OCI-LY7 (cell line): ENCODE results near the gene MIR17HG. TPM values are rescaled to one million over a fixed set of nuclear protein-coding genes. Genes with fewer than 3 reads are reported as not detected.

Source experiments
- BruUV-seq: library from RNA; stranded (reverse); fragments of 400-500 nt; replicated peaks from 2 replicates; lab custom pipeline; 2021; lab: Mats Ljungman, UMichigan
- CTCF ChIA-PET: fragments of 300-600 bp; sonication (Branson Sonifier 250); formaldehyde crosslinking; loops from one replicate; lab custom pipeline; 2022; ENCODE audit warnings: antibody characterized with exemption; ENCODE audit not compliant: unreplicated experiment; lab: Charles Lee
- POLR2A ChIA-PET: fragments of 300-600 bp; sonication (Branson Sonifier 250); formaldehyde crosslinking; loops from one replicate; lab custom pipeline; 2022; ENCODE audit warnings: antibody characterized with exemption; lab: Charles Lee
- DNase-seq: peaks from one replicate; pipeline ENCODE4 v3.0.0-alpha.2; 2015; ENCODE audit warnings: low spot score
- H2AFZ ChIP-seq: fragments of 200-600 bp; sonication (generic), shearing (Covaris generic); 2 replicates; pipeline ENCODE4 v1.6.1; 2014; ENCODE audit warnings: mild to moderate bottlenecking, antibody characterized with exemption, low read length, moderate library complexity
- H3K27ac ChIP-seq: fragments of 200-600 bp; sonication (generic); 2 replicates; pipeline ENCODE4 v1.5.1; 2014; ENCODE audit warnings: mixed run types, low read depth, mild to moderate bottlenecking, moderate library complexity, low read length, inconsistent platforms; ENCODE audit not compliant: poor library complexity, severe bottlenecking
- H3K36me3 ChIP-seq: fragments of 200-600 bp; sonication (generic); 2 replicates; pipeline ENCODE4 v1.6.1; 2014; ENCODE audit warnings: mild to moderate bottlenecking, antibody characterized with exemption, low read length, moderate library complexity, mixed read lengths; ENCODE audit not compliant: insufficient read depth
- H3K4me1 ChIP-seq: fragments of 200-600 bp; sonication (generic); 2 replicates; pipeline ENCODE4 v1.5.1; 2014; ENCODE audit warnings: mild to moderate bottlenecking, low read length; ENCODE audit not compliant: insufficient read depth, poor library complexity, severe bottlenecking
- H3K4me2 ChIP-seq: fragments of 200-600 bp; sonication (generic); 2 replicates; pipeline ENCODE4 v1.6.1; 2014; ENCODE audit warnings: mild to moderate bottlenecking, low read length
- H3K4me3 ChIP-seq: fragments of 200-600 bp; sonication (generic); 2 replicates; pipeline ENCODE4 v1.5.1; 2014; ENCODE audit warnings: mild to moderate bottlenecking, low read depth, low read length; ENCODE audit not compliant: poor library complexity, severe bottlenecking
- H3K79me2 ChIP-seq: fragments of 200-600 bp; sonication (generic); 2 replicates; pipeline ENCODE4 v1.6.1; 2016; ENCODE audit warnings: low read depth, mild to moderate bottlenecking, low read length, moderate library complexity, mixed read lengths; ENCODE audit not compliant: insufficient read depth
- H3K9me2 ChIP-seq: fragments of 200-600 bp; sonication (generic); 2 replicates; pipeline ENCODE4 v1.6.1; 2016; ENCODE audit warnings: mild to moderate bottlenecking, low read length, mixed read lengths; ENCODE audit not compliant: insufficient read depth
- H3K9me3 ChIP-seq: fragments of 200-600 bp; sonication (generic); 2 replicates; pipeline ENCODE4 v1.6.1; 2014; ENCODE audit warnings: mild to moderate bottlenecking, mixed run types, low read length, mixed read lengths
- H4K20me1 ChIP-seq: fragments of 200-600 bp; sonication (generic); 2 replicates; pipeline ENCODE4 v1.6.1; 2014; ENCODE audit warnings: mild to moderate bottlenecking, antibody characterized with exemption, low read length, moderate library complexity, mixed read lengths; ENCODE audit not compliant: insufficient read depth
- CTCF ChIP-seq: fragments of 200-600 bp; sonication (generic); conservative IDR thresholded peaks from 2 replicates; pipeline ENCODE4 v1.5.1; 2014; ENCODE audit warnings: mild to moderate bottlenecking, antibody characterized with exemption, low read length, moderate library complexity, mixed read lengths
- EZH2phosphoT487 ChIP-seq: fragments of 200-600 bp; sonication (generic); IDR thresholded peaks from 2 replicates; pipeline ENCODE4 v1.6.1; 2018; ENCODE audit warnings: low read depth, borderline replicate concordance, mild to moderate bottlenecking, mixed run types, antibody characterized with exemption, low read length, moderate library complexity, mixed read lengths
- intact Hi-C: fragments of 100-400 bp; cut with micrococcal nuclease; formaldehyde crosslinking; loops from one replicate; pipeline ENCODE4 v1.10.0; 2022; ENCODE audit not compliant: unreplicated experiment
- total RNA-seq, 2 experiments: library from RNA; depleted of rRNA in 1 of 2; stranded (reverse); fragments of >200 nt in 1 of 2; shearing (Covaris generic) in 1 of 2; gene quantifications; 2 replicates each; pipeline ENCODE4 v1.2.3, GENCODE V29; 2014 to 2022

The MIR17HG gene
- total RNA-seq, 2 experiments from 2014 or later: 199 to 242 TPM

DNA sequence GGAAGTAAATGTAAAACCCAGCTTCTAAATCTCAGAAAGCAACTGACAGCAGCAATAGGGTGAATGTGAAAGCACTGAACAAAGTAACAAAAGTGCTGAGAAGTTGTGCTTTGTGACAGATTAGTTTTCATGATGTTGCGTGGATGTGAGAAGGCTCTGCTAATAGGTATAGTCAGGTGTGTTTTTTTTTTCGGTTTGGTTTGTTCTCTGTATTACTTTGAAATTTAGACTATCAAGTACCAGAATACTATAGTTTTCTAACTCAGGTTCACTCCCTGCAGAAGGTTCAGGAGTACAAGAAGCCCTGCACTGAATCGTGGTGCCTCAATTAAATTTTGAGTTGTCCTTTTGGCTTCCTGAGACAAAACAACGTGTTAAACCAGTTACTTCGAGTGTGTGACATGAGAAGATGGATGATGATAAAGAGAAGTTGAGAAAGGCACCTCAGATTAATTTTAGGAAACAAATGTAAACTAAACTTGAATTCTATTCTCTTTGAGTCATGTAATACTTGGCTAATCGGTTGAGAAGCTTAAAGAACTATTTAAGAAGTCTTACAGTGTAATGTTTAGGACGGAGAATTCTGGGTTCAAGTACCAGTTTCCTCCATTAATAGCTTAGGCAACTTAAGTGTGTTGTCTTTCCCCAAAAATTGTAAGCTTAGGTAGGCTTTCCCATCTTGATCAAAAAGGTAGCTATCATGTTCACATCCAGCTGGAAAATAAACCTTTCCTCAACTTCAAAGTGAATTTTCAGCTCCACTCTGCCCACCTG, 10.3 kb downstream of the MIR17HG start:
- peaks cover 43% of the 10 kb centered on the region for H3K79me2 ChIP-seq
- peak; percentile 72 for DNase-seq
- CTCF ChIA-PET: interaction anchor here (0.6 to 1.6 kb wide), 5 partner anchors 8 to 38 kb away, joined by 3 to 5 read pairs (median 5); no protein-coding TSS in a partner anchor
- H3K4me2 ChIP-seq: no peak overlapping the region
- H4K20me1 ChIP-seq: peaks cover 97% of the 10 kb centered on the region
- no peak overlapping the region for H3K4me3 ChIP-seq
- TF ChIP-seq CTCF (no peak), EZH2phosphoT487 (no peak)
- POLR2A ChIA-PET: interaction anchor here (0.5 to 5.1 kb wide), 24 partner anchors 7 to 987 kb away, joined by 3 to 54 read pairs (median 4); partner anchors contain the start of gene MIR17HG
- peak overlapping the region; percentile 26 for H3K27ac ChIP-seq
- no TSS peak for BruUV-seq
- peaks cover 56% of the 10 kb centered on the region for H3K4me1 ChIP-seq
- peaks cover 100% of the 10 kb centered on the region for H3K36me3 ChIP-seq
- intact Hi-C loops: no loop called here
- no peaks in the 10 kb centered on the region for H3K9me3 ChIP-seq
- H3K9me2 ChIP-seq: no peaks in the 10 kb centered on the region
- no peak overlapping the region for H2AFZ ChIP-seq

GRCh38 chr13:91358387-91358782, 10.9 kb downstream of the MIR17HG start:
- TF ChIP-seq EZH2phosphoT487: no peak
- TF ChIP-seq CTCF: no peak
- H4K20me1 ChIP-seq: peaks cover 97% of the 10 kb centered on the region
- DNase-seq: peak; percentile 86
- peaks cover 50% of the 10 kb centered on the region for H3K4me1 ChIP-seq
- H3K9me3 ChIP-seq: no peaks in the 10 kb centered on the region
- no peak overlapping the region for H3K4me3 ChIP-seq
- H3K27ac ChIP-seq: peak overlapping the region; percentile 26
- no peaks in the 10 kb centered on the region for H3K9me2 ChIP-seq
- BruUV-seq: no TSS peak
- POLR2A ChIA-PET: interaction anchor here (0.5 to 5.1 kb wide), 21 partner anchors 9 to 588 kb away, joined by 3 to 54 read pairs (median 5); partner anchors contain the start of gene MIR17HG
- H3K4me2 ChIP-seq: no peak overlapping the region
- H3K79me2 ChIP-seq: peaks cover 37% of the 10 kb centered on the region
- intact Hi-C loops: no loop called here
- no peak overlapping the region for H2AFZ ChIP-seq
- CTCF ChIA-PET: interaction anchor here (0.6 to 1.6 kb wide), 5 partner anchors 8 to 37 kb away, joined by 3 to 5 read pairs (median 5); no protein-coding TSS in a partner anchor
- H3K36me3 ChIP-seq: peaks cover 100% of the 10 kb centered on the region
